Measurements from ENCODE around the gene GLO1.
A peak's percentile ranks its signal among the peaks of the same experiment; 100 is the strongest.

Gene GLO1

DNA sequence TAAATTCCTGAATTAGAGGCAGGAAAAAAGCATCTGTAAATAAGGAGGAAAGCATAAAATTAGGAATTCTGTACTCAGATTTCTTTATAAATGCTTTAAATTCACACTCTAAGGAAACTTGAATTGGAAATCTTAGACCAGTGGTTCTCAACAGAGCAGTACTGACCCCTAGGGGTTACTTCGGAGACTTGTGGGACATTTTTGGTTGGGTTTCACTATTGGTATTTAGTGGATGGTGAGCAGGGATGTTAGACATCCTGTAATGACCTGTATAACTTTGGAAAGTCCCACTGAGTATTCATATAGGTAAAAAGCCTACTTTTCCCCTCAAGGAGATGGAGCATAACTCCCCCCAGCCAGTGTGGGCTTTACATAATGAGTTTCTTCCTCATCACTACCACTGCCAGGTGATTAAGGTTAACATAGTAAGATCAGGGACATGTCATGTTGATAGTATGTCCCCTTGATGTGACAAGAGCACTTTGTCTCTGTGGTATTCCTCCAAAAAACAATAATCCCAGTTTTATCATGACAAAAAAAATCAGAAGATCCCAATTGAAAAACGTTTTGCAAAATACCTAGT lies 31.0 kb downstream of the GLO1 start:
- Histone ChIP-seq H3K18ac (ENCODE audit: low read length) (no peak overlapping the region), H3K4me2 (ENCODE audit: low read length) (no peak overlapping the region), H4K91ac (ENCODE audit: low read depth, low read length) (no peak overlapping the region), H2BK5ac (ENCODE audit: low read depth, low read length, poor library complexity) (no peak overlapping the region), H3K27ac (ENCODE audit: low read depth, low read length) (no peak overlapping the region), H3K79me1 (ENCODE audit: low read length) (no peaks in the 10 kb centered on the region), H3K9ac (ENCODE audit: low read length) (no peak overlapping the region), H3K14ac (ENCODE audit: low read length) (no peak overlapping the region), H3K23ac (ENCODE audit: low read length) (no peak overlapping the region), H3K27me3 (ENCODE audit: insufficient read depth, low read length) (no peaks in the 10 kb centered on the region), H4K12ac (ENCODE audit: low read depth, low read length) (no peak overlapping the region), H2BK12ac (ENCODE audit: low read length) (no peak overlapping the region), H3K4me1 (ENCODE audit: control insufficient read depth in 1 of 2, insufficient read depth in 2 of 2, low read length in 2 of 2) (no peaks in the 10 kb centered on the region), H3K4me3 (ENCODE audit: low read depth, low read length) (no peak overlapping the region), H4K8ac (ENCODE audit: low read depth, low read length) (no peak overlapping the region), H2BK120ac (ENCODE audit: insufficient read depth, low read length, poor library complexity) (no peak overlapping the region), H3K4ac (ENCODE audit: low read depth, low read length) (no peak overlapping the region), H3K79me2 (ENCODE audit: control insufficient read depth, insufficient read depth, low read length, poor library complexity) (no peaks in the 10 kb centered on the region), H3K36me3 (ENCODE audit: control insufficient read depth in 1 of 2, insufficient read depth in 2 of 2, low read length in 2 of 2) (peaks cover 0 to 4% of the 10 kb centered on the region in 2 experiments), H2AK5ac (ENCODE audit: low read length) (no peak overlapping the region), H3K9me3 (ENCODE audit: insufficient read depth, low read depth, low read length) (no peaks in the 10 kb centered on the region), H2AFZ (ENCODE audit: insufficient read depth, low read length, poor library complexity) (no peak overlapping the region)
- WGBS (ENCODE audit: extremely low coverage, insufficient coverage, insufficient read length): no CpG with 5 or more reads among the region's 2 CpGs
- peak; percentile 38 to 80 for DNase-seq

DNA sequence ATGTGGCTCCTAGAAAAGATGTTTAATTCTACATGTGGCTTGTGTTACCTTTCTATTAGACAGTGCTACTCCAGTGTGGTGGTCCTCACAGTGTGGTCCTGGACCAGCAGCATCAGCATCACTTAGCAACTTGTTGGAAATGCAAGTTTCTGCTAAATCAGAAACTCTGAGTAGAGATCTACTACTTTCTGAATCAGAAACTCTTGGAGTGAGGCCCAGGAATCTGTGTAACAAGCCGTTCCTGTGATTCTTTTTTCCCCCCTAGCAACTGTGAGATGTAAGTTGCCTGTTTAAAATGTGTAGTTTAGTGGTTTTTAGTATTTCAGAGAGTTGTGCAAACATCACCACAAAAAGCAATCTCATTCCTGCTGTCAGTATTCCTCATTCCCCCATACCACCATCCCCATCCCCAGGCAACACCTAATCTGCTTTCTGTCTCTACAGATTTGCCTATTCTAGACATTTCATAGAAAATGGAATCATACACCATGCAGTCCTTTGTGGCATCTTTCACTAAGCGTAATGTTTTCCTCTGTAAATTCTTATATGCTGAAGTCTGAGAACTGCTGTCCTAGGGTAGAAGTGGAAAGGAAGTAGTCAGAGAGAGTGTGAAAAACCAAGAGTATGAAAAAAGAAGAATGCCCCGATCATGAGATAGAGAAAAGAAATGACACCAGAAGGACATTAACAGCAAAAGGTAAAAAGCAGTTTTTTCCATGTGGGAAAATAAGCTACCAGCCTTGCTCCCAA lies 44.4 kb downstream of the GLO1 start:
- Histone ChIP-seq H3K27me3 (ENCODE audit: insufficient read depth, low read length) (no peaks in the 10 kb centered on the region), H2BK120ac (ENCODE audit: insufficient read depth, low read length, poor library complexity) (no peak overlapping the region), H3K14ac (ENCODE audit: low read length) (no peak overlapping the region), H3K23ac (ENCODE audit: low read length) (no peak overlapping the region), H2BK12ac (ENCODE audit: low read length) (no peak overlapping the region), H4K91ac (ENCODE audit: low read depth, low read length) (no peak overlapping the region), H2AK5ac (ENCODE audit: low read length) (no peak overlapping the region), H4K12ac (ENCODE audit: low read depth, low read length) (no peak overlapping the region), H3K9me3 (ENCODE audit: insufficient read depth, low read depth, low read length) (no peaks in the 10 kb centered on the region), H3K4ac (ENCODE audit: low read depth, low read length) (no peak overlapping the region), H4K8ac (ENCODE audit: low read depth, low read length) (no peak overlapping the region), H3K36me3 (ENCODE audit: control insufficient read depth in 1 of 2, insufficient read depth in 2 of 2, low read length in 2 of 2) (no peaks in the 10 kb centered on the region), H3K27ac (ENCODE audit: low read depth, low read length) (no peak overlapping the region), H3K4me1 (ENCODE audit: control insufficient read depth in 1 of 2, insufficient read depth in 2 of 2, low read length in 2 of 2) (no peaks in the 10 kb centered on the region), H2BK5ac (ENCODE audit: low read depth, low read length, poor library complexity) (no peak overlapping the region), H3K79me2 (ENCODE audit: control insufficient read depth, insufficient read depth, low read length, poor library complexity) (no peaks in the 10 kb centered on the region), H3K4me2 (ENCODE audit: low read length) (no peak overlapping the region), H3K4me3 (ENCODE audit: low read depth, low read length) (no peak overlapping the region), H3K9ac (ENCODE audit: low read length) (no peak overlapping the region), H2AFZ (ENCODE audit: insufficient read depth, low read length, poor library complexity) (no peak overlapping the region), H3K18ac (ENCODE audit: low read length) (no peak overlapping the region), H3K79me1 (ENCODE audit: low read length) (no peaks in the 10 kb centered on the region)
- no CpG with 5 or more reads among the region's 3 CpGs for WGBS (ENCODE audit: extremely low coverage, insufficient coverage, insufficient read length)
- DNase-seq: no peak

DNA sequence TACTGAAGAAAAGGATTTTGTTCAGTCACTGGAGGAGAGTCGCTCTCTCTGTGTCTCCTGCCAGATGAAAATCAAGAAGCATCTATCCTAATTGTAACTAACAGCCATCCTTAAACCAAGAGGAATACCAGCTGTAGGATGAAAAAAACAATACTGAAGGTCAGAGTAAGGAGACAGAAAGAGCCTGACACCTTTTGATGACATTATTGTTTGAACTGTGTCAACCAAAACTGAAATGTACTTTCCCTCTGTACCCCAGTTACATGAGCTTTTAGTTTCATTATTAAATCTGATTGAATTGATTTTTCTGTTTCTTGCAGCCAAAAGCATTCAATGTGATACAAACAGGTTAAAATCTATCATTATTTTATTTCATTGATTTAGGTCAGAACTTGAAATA lies 46.0 kb downstream of the GLO1 start:
- no CpG with 5 or more reads among the region's 1 CpG for WGBS (ENCODE audit: extremely low coverage, insufficient coverage, insufficient read length)
- Histone ChIP-seq H3K36me3 (ENCODE audit: control insufficient read depth in 1 of 2, insufficient read depth in 2 of 2, low read length in 2 of 2) (no peaks in the 10 kb centered on the region), H3K79me2 (ENCODE audit: control insufficient read depth, insufficient read depth, low read length, poor library complexity) (no peaks in the 10 kb centered on the region)

DNA sequence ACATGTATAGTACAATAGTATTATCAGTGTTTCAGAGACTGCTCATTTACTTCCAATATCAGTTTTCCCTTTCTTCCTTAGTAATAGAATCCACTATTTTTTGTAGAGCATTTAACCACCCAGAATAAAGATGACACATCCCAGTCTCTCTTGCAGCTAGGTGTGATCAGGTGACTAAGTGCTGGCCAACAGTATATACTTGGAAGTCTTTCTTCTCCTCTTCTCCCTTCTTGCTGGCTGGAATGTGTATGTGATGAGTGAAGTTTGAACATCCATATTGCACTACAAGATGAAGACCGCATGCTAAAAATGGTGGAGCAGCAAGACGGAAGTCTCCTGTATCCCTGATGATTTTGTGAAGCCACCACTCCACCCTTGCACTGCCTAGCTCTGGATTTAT lies 48.7 kb downstream of the GLO1 start:
- Histone ChIP-seq H2AFZ (ENCODE audit: insufficient read depth, low read length, poor library complexity) (no peak overlapping the region), H3K79me1 (ENCODE audit: low read length) (no peaks in the 10 kb centered on the region), H2BK120ac (ENCODE audit: insufficient read depth, low read length, poor library complexity) (no peak overlapping the region), H2BK12ac (ENCODE audit: low read length) (no peak overlapping the region), H2BK5ac (ENCODE audit: low read depth, low read length, poor library complexity) (no peak overlapping the region), H4K8ac (ENCODE audit: low read depth, low read length) (no peak overlapping the region), H3K36me3 (ENCODE audit: control insufficient read depth in 1 of 2, insufficient read depth in 2 of 2, low read length in 2 of 2) (no peaks in the 10 kb centered on the region), H3K4me3 (ENCODE audit: low read depth, low read length) (no peak overlapping the region), H3K79me2 (ENCODE audit: control insufficient read depth, insufficient read depth, low read length, poor library complexity) (no peaks in the 10 kb centered on the region), H3K4ac (ENCODE audit: low read depth, low read length) (no peak overlapping the region), H3K27ac (ENCODE audit: low read depth, low read length) (no peak overlapping the region), H3K4me2 (ENCODE audit: low read length) (no peak overlapping the region), H3K18ac (ENCODE audit: low read length) (no peak overlapping the region), H3K4me1 (ENCODE audit: control insufficient read depth in 1 of 2, insufficient read depth in 2 of 2, low read length in 2 of 2) (no peaks in the 10 kb centered on the region), H4K12ac (ENCODE audit: low read depth, low read length) (no peak overlapping the region), H3K9me3 (ENCODE audit: insufficient read depth, low read depth, low read length) (no peaks in the 10 kb centered on the region), H3K14ac (ENCODE audit: low read length) (no peak overlapping the region), H3K27me3 (ENCODE audit: insufficient read depth, low read length) (no peaks in the 10 kb centered on the region), H4K91ac (ENCODE audit: low read depth, low read length) (no peak overlapping the region), H3K23ac (ENCODE audit: low read length) (no peak overlapping the region), H2AK5ac (ENCODE audit: low read length) (no peak overlapping the region), H3K9ac (ENCODE audit: low read length) (no peak overlapping the region)
- WGBS (ENCODE audit: extremely low coverage, insufficient coverage, insufficient read length): no CpG with 5 or more reads among the region's 2 CpGs
- no peak for DNase-seq

More for the DNA sequence above, 46.0 kb downstream of the GLO1 start:
- no peak overlapping the region for H2BK5ac ChIP-seq (ENCODE audit: low read depth, low read length, poor library complexity)
- H3K27ac ChIP-seq (ENCODE audit: low read depth, low read length): no peak overlapping the region
- no peaks in the 10 kb centered on the region for H3K79me1 ChIP-seq (ENCODE audit: low read length)
- no peak overlapping the region for H3K18ac ChIP-seq (ENCODE audit: low read length)
- no peak overlapping the region for H2BK12ac ChIP-seq (ENCODE audit: low read length)
- H2BK120ac ChIP-seq (ENCODE audit: insufficient read depth, low read length, poor library complexity): no peak overlapping the region
- no peak overlapping the region for H3K4me3 ChIP-seq (ENCODE audit: low read depth, low read length)
- no peak overlapping the region for H4K91ac ChIP-seq (ENCODE audit: low read depth, low read length)
- no peak overlapping the region for H2AFZ ChIP-seq (ENCODE audit: insufficient read depth, low read length, poor library complexity)
- H3K9ac ChIP-seq (ENCODE audit: low read length): no peak overlapping the region
- no peak overlapping the region for H3K4me2 ChIP-seq (ENCODE audit: low read length)
- H3K4ac ChIP-seq (ENCODE audit: low read depth, low read length): no peak overlapping the region
- no peak overlapping the region for H3K14ac ChIP-seq (ENCODE audit: low read length)
- H3K4me1 ChIP-seq (ENCODE audit: control insufficient read depth in 1 of 2, insufficient read depth in 2 of 2, low read length in 2 of 2): no peaks in the 10 kb centered on the region
- no peak overlapping the region for H3K23ac ChIP-seq (ENCODE audit: low read length)
- no peak for DNase-seq
- H3K9me3 ChIP-seq (ENCODE audit: insufficient read depth, low read depth, low read length): no peaks in the 10 kb centered on the region
- no peak overlapping the region for H2AK5ac ChIP-seq (ENCODE audit: low read length)
- H4K8ac ChIP-seq (ENCODE audit: low read depth, low read length): no peak overlapping the region
- no peaks in the 10 kb centered on the region for H3K27me3 ChIP-seq (ENCODE audit: insufficient read depth, low read length)
- H4K12ac ChIP-seq (ENCODE audit: low read depth, low read length): no peak overlapping the region

Measured in trophoblast cell (in vitro differentiated cells and primary cell).